Epithelial cell of esophagus (primary cell): Measurements from ENCODE around the gene AKR1C4.
"Not testable (repeated sequence)": the region's sequence is repeated elsewhere in the genome, so short reads cannot be mapped to it uniquely, and the experiment has no call there.

ENCODE experiments used
- DNase-seq: peaks from one replicate; pipeline ENCODE4 v3.0.0; 2010; ENCODE audit warnings: low read depth
- H3K4me3 ChIP-seq: 2 replicates; pipeline ENCODE4 v1.5.1; 2011; ENCODE audit warnings: mild to moderate bottlenecking, low read length, control low read depth
- TF ChIP-seq, protein P1 (sequence below): IDR thresholded peaks from 2 replicates; pipeline ENCODE4 v1.5.1; 2011; ENCODE audit warnings: low read depth, mild to moderate bottlenecking, low read length, control low read depth, inconsistent platforms; ENCODE audit not compliant: insufficient read depth; ENCODE audit errors: missing control alignments

The AKR1C4 gene

DNA sequence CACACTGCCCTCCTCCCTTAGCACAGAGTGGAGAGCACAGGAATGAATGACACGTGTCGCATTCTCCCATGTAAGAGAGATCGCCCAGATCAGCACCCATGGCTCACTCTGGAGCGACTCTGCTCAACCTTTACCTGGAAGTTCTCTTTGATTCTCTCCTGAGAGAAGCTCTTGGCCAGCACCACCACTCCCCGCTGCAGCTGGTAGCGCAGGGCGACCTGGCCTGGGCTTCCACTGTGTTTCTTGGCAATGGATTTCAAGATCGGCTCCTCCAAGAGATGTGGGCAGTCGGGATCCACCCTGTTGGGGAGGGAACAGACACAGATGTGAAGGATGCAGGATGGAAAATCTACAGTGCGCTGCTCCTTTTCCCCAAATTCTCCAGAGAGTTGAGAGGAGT is 39.1 kb upstream of the AKR1C4 start:
- TF ChIP-seq, protein P1, sequence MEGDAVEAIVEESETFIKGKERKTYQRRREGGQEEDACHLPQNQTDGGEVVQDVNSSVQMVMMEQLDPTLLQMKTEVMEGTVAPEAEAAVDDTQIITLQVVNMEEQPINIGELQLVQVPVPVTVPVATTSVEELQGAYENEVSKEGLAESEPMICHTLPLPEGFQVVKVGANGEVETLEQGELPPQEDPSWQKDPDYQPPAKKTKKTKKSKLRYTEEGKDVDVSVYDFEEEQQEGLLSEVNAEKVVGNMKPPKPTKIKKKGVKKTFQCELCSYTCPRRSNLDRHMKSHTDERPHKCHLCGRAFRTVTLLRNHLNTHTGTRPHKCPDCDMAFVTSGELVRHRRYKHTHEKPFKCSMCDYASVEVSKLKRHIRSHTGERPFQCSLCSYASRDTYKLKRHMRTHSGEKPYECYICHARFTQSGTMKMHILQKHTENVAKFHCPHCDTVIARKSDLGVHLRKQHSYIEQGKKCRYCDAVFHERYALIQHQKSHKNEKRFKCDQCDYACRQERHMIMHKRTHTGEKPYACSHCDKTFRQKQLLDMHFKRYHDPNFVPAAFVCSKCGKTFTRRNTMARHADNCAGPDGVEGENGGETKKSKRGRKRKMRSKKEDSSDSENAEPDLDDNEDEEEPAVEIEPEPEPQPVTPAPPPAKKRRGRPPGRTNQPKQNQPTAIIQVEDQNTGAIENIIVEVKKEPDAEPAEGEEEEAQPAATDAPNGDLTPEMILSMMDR = no peak
- H3K4me3 ChIP-seq = no peak overlapping the region
- no peak for DNase-seq

DNA sequence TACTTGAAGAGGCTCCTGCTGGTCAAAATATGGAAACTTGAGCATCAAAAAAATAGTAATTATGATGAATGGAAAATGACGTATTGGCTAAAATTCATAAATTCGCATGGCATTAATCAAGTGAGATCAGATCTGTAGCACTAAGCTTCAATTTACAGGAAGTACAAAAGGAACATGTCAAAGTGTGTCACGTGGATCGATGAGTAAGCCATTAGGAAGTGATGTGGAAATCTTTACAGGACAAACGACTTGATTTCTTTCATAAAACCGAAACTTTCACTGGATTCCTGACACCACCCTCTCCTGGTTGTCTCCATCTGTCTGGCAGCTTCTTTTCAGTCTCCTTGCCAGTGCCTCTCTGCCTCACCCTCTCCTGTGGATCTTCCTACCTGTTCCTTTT is 37.5 kb upstream of the AKR1C4 start:
- no peak overlapping the region for H3K4me3 ChIP-seq
- TF ChIP-seq, protein P1 = no peak
- peak; percentile 66 for DNase-seq

DNA sequence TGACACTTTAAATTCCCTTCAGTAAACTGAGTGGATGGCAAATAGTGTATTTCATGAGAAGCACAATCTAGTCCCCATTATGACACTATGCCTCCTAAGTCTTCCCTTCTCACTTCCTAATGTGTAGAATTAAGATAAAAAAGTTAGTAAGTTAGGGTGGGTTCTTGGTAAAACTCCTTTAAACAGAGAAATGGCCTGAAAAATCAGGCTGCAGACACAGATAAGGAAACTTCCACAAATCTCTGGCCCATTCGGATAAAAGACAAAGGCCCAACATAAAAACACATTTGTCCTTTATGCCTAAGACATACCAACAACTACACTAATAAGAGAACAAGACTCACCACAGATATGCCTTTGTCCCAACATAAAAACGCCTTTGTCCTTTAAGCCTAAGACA is 33.1 kb upstream of the AKR1C4 start:
- no peak for DNase-seq
- TF ChIP-seq, protein P1 = no peak
- H3K4me3 ChIP-seq = no peak overlapping the region

DNA sequence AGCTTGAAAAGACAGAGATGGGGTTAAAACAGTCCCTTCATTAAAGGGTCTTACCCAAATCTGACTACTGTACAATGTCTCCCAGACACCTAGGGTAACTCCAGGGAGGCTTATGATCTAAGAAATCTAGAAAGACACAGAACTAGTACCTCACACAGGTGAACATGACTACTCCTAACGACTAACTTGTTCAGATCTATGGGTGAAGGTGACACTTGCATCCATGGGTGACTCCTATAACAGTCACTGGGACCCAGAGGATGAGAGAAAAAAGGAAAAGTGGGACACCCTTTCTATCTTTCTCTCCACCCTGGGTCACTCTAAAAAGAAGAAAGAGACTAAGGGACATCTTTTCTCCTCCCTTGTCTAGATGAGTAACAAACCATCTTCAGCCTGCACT is 30.9 kb upstream of the AKR1C4 start:
- TF ChIP-seq, protein P1 = no peak
- no peak overlapping the region for H3K4me3 ChIP-seq
- DNase-seq = peak; percentile 20

DNA sequence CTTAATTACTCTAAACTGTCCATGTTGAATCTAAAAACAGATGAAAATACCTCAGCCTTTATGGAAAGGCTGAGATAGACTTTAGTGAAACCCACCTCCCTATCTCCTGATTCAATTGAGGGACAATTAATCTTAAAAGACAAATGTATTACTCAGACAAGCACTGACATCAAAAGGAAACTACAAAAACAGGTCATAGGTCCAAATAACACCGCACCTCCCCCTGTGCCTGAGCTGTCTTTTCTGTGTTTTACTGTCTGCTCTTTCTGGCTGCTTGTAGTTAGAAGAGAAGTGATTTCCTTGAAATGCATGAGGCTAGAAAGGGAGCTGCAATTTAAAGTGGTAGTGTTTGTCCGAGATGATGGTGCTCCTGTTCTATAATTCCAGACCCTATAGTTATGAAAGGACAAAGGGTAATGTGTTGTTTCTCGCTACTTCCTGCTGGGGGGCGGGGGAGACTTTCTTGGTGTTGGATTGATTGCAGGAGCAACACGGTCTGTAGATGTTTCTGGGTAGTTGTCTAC is 27.7 kb upstream of the AKR1C4 start:
- no peak for DNase-seq
- TF ChIP-seq, protein P1 = no peak
- no peak overlapping the region for H3K4me3 ChIP-seq

DNA sequence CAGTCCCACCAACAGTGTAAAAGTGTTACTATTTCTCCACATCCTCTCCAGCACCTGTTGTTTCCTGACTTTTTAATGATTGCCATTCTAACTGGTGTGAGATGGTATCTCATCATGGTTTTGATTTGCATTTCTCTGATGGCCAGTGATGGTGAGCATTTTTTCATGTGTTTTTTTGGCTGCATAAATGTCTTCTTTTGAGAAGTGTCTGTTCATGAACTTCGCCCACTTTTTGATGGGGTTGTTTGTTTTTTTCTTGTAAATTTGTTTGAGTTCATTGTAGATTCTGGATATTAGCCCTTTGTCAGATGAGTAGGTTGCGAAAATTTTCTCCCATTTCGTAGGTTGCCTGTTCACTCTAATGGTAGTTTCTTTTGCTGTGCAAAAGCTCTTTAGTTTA is 21.1 kb upstream of the AKR1C4 start:
- DNase-seq, H3K4me3 ChIP-seq: not testable (repeated sequence)

DNA sequence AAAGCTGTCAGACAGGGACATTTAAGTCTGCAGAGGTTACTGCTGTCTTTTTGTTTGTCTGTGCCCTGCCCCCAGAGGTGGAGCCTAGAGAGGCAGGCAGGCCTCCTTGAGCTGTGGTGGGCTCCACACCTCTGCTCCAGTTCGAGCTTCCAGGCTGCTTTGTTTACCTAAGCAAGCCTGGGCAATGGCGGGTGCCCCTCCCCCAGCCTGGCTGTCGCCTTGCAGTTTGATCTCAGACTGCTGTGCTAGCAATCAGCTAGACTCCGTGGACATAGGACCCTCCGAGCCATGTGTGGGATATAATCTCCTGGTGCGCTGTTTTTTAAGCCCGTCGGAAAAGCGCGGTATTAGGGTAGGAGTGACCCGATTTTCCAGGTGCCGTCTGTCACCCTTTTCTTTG is 16.1 kb upstream of the AKR1C4 start:
- DNase-seq, H3K4me3 ChIP-seq: not testable (repeated sequence)

DNA sequence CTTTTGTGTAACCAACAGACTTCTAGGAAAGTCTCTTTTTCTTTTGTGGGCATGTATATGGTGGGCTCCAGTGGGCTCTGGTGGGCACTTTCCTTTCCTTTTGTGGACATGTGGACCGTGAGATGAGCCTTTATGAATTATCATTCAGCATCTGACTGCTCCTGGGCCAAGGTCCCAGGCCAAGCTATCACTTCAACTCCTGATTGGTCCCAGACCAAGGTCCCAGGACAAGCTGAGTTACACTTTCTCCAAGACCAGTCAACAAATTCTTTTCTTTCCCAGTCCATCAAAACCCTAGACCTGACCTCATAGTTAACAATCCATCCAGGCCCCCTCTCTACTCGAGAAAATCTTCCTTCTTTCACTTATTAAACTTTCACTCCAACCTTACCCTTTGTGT is 12.7 kb upstream of the AKR1C4 start:
- no peak for DNase-seq
- no peak overlapping the region for H3K4me3 ChIP-seq
- TF ChIP-seq, protein P1 = no peak
